ENCODE results near the gene JSRP1. TPM values are rescaled to one million over a fixed set of nuclear protein-coding genes. Genes with fewer than 3 reads are reported as not detected.
A peak's percentile ranks its signal among the peaks of the same experiment; 100 is the strongest.

Gene JSRP1
- total RNA-seq, 1 donor from 2014 or later, result not detected

GRCh38 chr19:2224754-2225349, 31.4 kb downstream of the JSRP1 start:
- no peak for DNase-seq
- H3K27ac Mint-ChIP-seq (ENCODE audit: unreplicated experiment), result no peak overlapping the region
- no peaks in the 10 kb centered on the region for H3K36me3 Mint-ChIP-seq (ENCODE audit: unreplicated experiment)
- H3K4me3 Mint-ChIP-seq (ENCODE audit: unreplicated experiment), result no peak overlapping the region
- peaks cover 9% of the 10 kb centered on the region for H3K9me3 Mint-ChIP-seq (ENCODE audit: unreplicated experiment)
- peaks cover 3% of the 10 kb centered on the region for H3K27me3 Mint-ChIP-seq (ENCODE audit: unreplicated experiment)
- TF ChIP-seq CTCF (IDR thresholded peaks at IDR 0.05; ENCODE audit: partially characterized antibody, unreplicated experiment), result no peak
- H3K4me1 Mint-ChIP-seq (ENCODE audit: low read depth, unreplicated experiment), result no peaks in the 10 kb centered on the region

GRCh38 chr19:2223959-2224358, 32.3 kb downstream of the JSRP1 start:
- H3K27me3 Mint-ChIP-seq (ENCODE audit: unreplicated experiment), result peaks cover 6% of the 10 kb centered on the region
- no peak for DNase-seq
- no peaks in the 10 kb centered on the region for H3K4me1 Mint-ChIP-seq (ENCODE audit: low read depth, unreplicated experiment)
- H3K27ac Mint-ChIP-seq (ENCODE audit: unreplicated experiment), result peak overlapping the region; percentile 43
- no peaks in the 10 kb centered on the region for H3K36me3 Mint-ChIP-seq (ENCODE audit: unreplicated experiment)
- H3K9me3 Mint-ChIP-seq (ENCODE audit: unreplicated experiment), result peaks cover 9% of the 10 kb centered on the region
- H3K4me3 Mint-ChIP-seq (ENCODE audit: unreplicated experiment), result no peak overlapping the region
- no peak for TF ChIP-seq CTCF (IDR thresholded peaks at IDR 0.05; ENCODE audit: partially characterized antibody, unreplicated experiment)

GRCh38 chr19:2223391-2223790, 32.8 kb downstream of the JSRP1 start:
- no peak for DNase-seq
- peaks cover 3% of the 10 kb centered on the region for H3K27me3 Mint-ChIP-seq (ENCODE audit: unreplicated experiment)
- peaks cover 9% of the 10 kb centered on the region for H3K9me3 Mint-ChIP-seq (ENCODE audit: unreplicated experiment)
- H3K27ac Mint-ChIP-seq (ENCODE audit: unreplicated experiment), result no peak overlapping the region
- H3K4me1 Mint-ChIP-seq (ENCODE audit: low read depth, unreplicated experiment), result no peaks in the 10 kb centered on the region
- TF ChIP-seq CTCF (IDR thresholded peaks at IDR 0.05; ENCODE audit: partially characterized antibody, unreplicated experiment), result no peak
- no peak overlapping the region for H3K4me3 Mint-ChIP-seq (ENCODE audit: unreplicated experiment)
- no peaks in the 10 kb centered on the region for H3K36me3 Mint-ChIP-seq (ENCODE audit: unreplicated experiment)

- Mint-ChIP-seq H3K4me1 (ENCODE audit: low read depth, unreplicated experiment) (no peaks in the 10 kb centered on the region), H3K4me3 (ENCODE audit: unreplicated experiment) (no peak overlapping the region), H3K27ac (ENCODE audit: unreplicated experiment) (no peak overlapping the region), H3K36me3 (ENCODE audit: unreplicated experiment) (no peaks in the 10 kb centered on the region), H3K27me3 (ENCODE audit: unreplicated experiment) (peaks cover 3% of the 10 kb centered on the region), H3K9me3 (ENCODE audit: unreplicated experiment) (peaks cover 8% of the 10 kb centered on the region)
- no peak for DNase-seq
- TF ChIP-seq CTCF (IDR thresholded peaks at IDR 0.05; ENCODE audit: partially characterized antibody, unreplicated experiment), result no peak
These were observed 34.3 kb downstream of the JSRP1 start for GRCh38 chr19:2221918-2222317.

- no peak for DNase-seq
- H3K27ac Mint-ChIP-seq (ENCODE audit: unreplicated experiment), result peak overlapping the region; percentile 5
- TF ChIP-seq CTCF (IDR thresholded peaks at IDR 0.05; ENCODE audit: partially characterized antibody, unreplicated experiment), result no peak
These were observed 34.9 kb downstream of the JSRP1 start for GRCh38 chr19:2221250-2221831.

More at GRCh38 chr19:2221250-2221831, 34.9 kb downstream of the JSRP1 start:
- no peak overlapping the region for H3K4me3 Mint-ChIP-seq (ENCODE audit: unreplicated experiment)
- H3K4me1 Mint-ChIP-seq (ENCODE audit: low read depth, unreplicated experiment), result no peaks in the 10 kb centered on the region
- H3K36me3 Mint-ChIP-seq (ENCODE audit: unreplicated experiment), result no peaks in the 10 kb centered on the region
- H3K27me3 Mint-ChIP-seq (ENCODE audit: unreplicated experiment), result peaks cover 3% of the 10 kb centered on the region
- peaks cover 8% of the 10 kb centered on the region for H3K9me3 Mint-ChIP-seq (ENCODE audit: unreplicated experiment)

Data from glutamatergic neuron (in vitro differentiated cells).